ENCODE results near the gene ENTPD1.

- no peak for TF ChIP-seq CTCF (IDR thresholded peaks at IDR 0.05 in 2 of 3, conservative IDR thresholded peaks at IDR 0.05 in 1 of 3; ENCODE audit: control insufficient read depth in 2 of 3, extremely low read depth in 1 of 3, insufficient read depth in 1 of 3, low read depth in 3 of 3, low read length in 3 of 3)
- TF ChIP-seq SMC3 (IDR thresholded peaks at IDR 0.05; ENCODE audit: borderline replicate concordance, low read length), result no peak
Observed at GRCh38 chr10:95896071-95896850, 140.3 kb downstream of the ENTPD1 start.
